Measurements from ENCODE around the gene ABLIM3. TPM values are rescaled to one million over a fixed set of nuclear protein-coding genes. Genes with fewer than 3 reads are reported as not detected.

The ABLIM3 gene
- polyA plus RNA-seq, 1 experiment = 25.7 TPM

DNA sequence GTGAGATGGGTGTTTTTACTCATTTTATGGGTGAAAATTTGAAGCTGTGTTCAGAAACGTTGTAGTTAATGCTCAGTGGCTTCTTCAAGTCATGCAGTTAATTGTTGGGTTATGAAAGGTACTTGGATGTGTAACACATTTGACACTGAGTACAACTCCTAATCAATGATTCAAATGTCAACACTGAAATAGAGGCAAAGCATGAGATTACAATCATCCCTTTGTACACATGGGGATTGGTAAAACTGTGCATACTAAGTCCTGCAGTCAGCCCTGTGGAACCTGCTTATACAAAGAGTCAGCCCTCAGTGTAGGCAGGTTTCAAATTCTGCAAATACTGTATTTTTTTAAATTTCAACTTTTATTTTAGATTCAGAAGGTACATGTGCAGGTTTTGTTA lies 3.3 kb downstream of the ABLIM3 start:
- H3K27me3 ChIP-seq (ENCODE audit: control insufficient read depth, insufficient read depth, low read length) = no peaks in the 10 kb centered on the region
- no peaks in the 10 kb centered on the region for H3K36me3 ChIP-seq (ENCODE audit: control insufficient read depth, insufficient read depth, low read length)
- ChIA-PET CTCF (interaction anchor here (0.9 to 17.8 kb wide), 3 partner anchors 17 to 86 kb away, joined by 3 to 339 read pairs (median 3); no protein-coding TSS in a partner anchor), POLR2A (no interaction called here)
- no peak overlapping the region for H3K4me3 ChIP-seq (ENCODE audit: low read depth, low read length)
- TF ChIP-seq, protein P1, sequence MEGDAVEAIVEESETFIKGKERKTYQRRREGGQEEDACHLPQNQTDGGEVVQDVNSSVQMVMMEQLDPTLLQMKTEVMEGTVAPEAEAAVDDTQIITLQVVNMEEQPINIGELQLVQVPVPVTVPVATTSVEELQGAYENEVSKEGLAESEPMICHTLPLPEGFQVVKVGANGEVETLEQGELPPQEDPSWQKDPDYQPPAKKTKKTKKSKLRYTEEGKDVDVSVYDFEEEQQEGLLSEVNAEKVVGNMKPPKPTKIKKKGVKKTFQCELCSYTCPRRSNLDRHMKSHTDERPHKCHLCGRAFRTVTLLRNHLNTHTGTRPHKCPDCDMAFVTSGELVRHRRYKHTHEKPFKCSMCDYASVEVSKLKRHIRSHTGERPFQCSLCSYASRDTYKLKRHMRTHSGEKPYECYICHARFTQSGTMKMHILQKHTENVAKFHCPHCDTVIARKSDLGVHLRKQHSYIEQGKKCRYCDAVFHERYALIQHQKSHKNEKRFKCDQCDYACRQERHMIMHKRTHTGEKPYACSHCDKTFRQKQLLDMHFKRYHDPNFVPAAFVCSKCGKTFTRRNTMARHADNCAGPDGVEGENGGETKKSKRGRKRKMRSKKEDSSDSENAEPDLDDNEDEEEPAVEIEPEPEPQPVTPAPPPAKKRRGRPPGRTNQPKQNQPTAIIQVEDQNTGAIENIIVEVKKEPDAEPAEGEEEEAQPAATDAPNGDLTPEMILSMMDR (IDR thresholded peaks at IDR 0.05; ENCODE audit: insufficient read depth, low read depth, low read length) = no peak
- no peak for DNase-seq (ENCODE audit: low read depth)

DNA sequence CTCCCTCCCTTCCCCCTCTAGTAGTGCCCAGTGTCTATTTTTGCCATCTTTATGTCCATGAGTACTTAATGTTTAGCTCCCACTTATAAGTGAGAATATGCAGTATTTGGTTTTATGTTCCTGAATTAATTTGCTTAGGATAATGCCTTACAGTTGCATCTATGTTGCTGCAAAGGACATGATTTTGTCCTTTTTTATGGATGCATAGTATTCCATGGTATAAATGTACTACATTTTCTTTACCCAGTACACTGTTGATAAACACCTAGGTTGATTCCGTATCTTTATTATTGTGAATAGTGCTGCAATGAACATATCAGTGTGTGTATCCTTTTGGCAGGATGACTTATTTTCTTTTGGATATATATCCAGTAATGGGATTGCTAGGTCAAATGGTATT lies 3.8 kb downstream of the ABLIM3 start:
- Histone ChIP-seq H3K36me3 (ENCODE audit: control insufficient read depth, insufficient read depth, low read length) (no peaks in the 10 kb centered on the region), H3K4me3 (ENCODE audit: low read depth, low read length) (no peak overlapping the region), H3K27me3 (ENCODE audit: control insufficient read depth, insufficient read depth, low read length) (no peaks in the 10 kb centered on the region)
- CTCF ChIA-PET = interaction anchor here (17.8 kb wide), 1 partner anchor 85 kb away, joined by 339 read pairs; no protein-coding TSS in a partner anchor
- no peak for DNase-seq (ENCODE audit: low read depth)
- POLR2A ChIA-PET = no interaction called here
- TF ChIP-seq, protein P1 (IDR thresholded peaks at IDR 0.05; ENCODE audit: insufficient read depth, low read depth, low read length) = no peak

DNA sequence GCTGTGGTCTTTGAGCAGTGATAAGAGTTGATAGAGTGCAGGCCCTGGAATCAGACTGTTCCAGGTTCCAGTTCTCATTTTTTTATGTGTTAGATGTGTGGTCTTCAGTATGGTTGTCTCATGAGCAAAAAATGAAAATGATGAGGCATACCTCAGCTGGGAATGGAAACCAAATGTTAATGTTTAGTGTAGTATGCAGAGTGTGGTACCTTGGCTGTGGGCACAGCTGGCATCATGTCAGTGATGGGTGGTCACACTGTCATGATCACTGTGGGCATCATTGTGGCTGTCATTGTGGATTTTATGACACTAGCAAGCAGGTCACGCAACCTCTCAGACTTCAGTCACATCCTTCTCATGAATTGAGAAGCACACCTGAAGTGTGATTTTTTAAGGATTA lies 6.4 kb downstream of the ABLIM3 start:
- no peak for DNase-seq (ENCODE audit: low read depth)
- TF ChIP-seq, protein P1 (IDR thresholded peaks at IDR 0.05; ENCODE audit: insufficient read depth, low read depth, low read length) = no peak
- CTCF ChIA-PET = interaction anchor here (1.0 to 1.4 kb wide), 2 partner anchors 12 to 89 kb away, joined by 3 to 4 read pairs; no protein-coding TSS in a partner anchor
- Histone ChIP-seq H3K27me3 (ENCODE audit: control insufficient read depth, insufficient read depth, low read length) (no peaks in the 10 kb centered on the region), H3K4me3 (ENCODE audit: low read depth, low read length) (no peak overlapping the region), H3K36me3 (ENCODE audit: control insufficient read depth, insufficient read depth, low read length) (no peaks in the 10 kb centered on the region)
- POLR2A ChIA-PET = no interaction called here

DNA sequence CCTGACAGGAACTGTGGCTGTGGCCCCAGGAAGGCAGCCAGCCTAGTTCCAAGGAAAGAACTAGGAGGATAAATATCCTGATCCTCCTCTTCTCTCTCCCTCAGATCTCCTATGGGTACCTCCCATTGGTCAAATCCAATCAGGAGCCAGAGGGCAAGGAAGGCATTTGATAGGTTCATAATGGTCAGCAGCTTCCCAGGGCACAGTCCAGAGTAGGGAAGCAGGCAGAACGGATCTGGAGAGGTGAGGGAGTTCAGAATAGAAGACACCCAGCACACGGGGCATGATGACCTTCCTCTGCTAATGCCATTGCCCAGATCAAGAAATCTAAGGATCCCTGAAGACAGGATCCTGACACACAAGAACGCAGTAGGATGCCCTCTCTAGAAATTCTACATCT lies 8.6 kb downstream of the ABLIM3 start:
- ChIA-PET POLR2A (no interaction called here), CTCF (interaction anchor here (6.6 kb wide), 1 partner anchor 9 kb away, joined by 41 read pairs; the partner anchor contains the start of gene ABLIM3)
- no peak overlapping the region for H3K4me3 ChIP-seq (ENCODE audit: low read depth, low read length)
- no peaks in the 10 kb centered on the region for H3K36me3 ChIP-seq (ENCODE audit: control insufficient read depth, insufficient read depth, low read length)
- DNase-seq (ENCODE audit: low read depth) = no peak
- TF ChIP-seq, protein P1 (IDR thresholded peaks at IDR 0.05; ENCODE audit: insufficient read depth, low read depth, low read length) = no peak
- no peaks in the 10 kb centered on the region for H3K27me3 ChIP-seq (ENCODE audit: control insufficient read depth, insufficient read depth, low read length)

DNA sequence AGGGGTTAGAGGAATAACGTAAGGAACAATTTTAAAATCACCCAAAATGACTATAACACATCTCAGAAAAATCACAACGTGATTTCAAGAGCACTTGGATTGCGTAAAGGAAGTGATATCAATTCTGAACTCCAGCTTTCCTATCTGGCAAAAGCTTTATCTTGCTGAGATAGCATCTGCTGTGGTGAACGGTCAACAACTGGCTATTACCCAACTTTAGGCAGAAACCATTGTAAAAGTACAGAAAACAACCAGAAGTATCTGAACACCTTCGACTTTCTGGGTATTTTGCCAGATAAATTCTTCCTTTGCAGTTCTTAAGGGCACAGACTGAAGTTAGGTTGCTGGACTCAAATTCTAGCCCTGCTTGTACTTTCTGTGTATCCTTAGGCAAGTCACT lies 9.2 kb downstream of the ABLIM3 start:
- Histone ChIP-seq H3K27me3 (ENCODE audit: control insufficient read depth, insufficient read depth, low read length) (no peaks in the 10 kb centered on the region), H3K4me3 (ENCODE audit: low read depth, low read length) (no peak overlapping the region), H3K36me3 (ENCODE audit: control insufficient read depth, insufficient read depth, low read length) (no peaks in the 10 kb centered on the region)
- ChIA-PET CTCF (interaction anchor here (6.6 kb wide), 1 partner anchor 9 kb away, joined by 41 read pairs; the partner anchor contains the start of gene ABLIM3), POLR2A (no interaction called here)
- TF ChIP-seq, protein P1 (IDR thresholded peaks at IDR 0.05; ENCODE audit: insufficient read depth, low read depth, low read length) = no peak
- no peak for DNase-seq (ENCODE audit: low read depth)
